ENCODE results near the gene FSTL3. TPM values are rescaled to one million over a fixed set of nuclear protein-coding genes. Genes with fewer than 3 reads are reported as not detected.
A peak's percentile ranks its signal among the peaks of the same experiment; 100 is the strongest.

The FSTL3 gene
- total and polyA plus RNA-seq, 2 of the 13 experiments (the other 11 are each of a cell fraction or from before 2014, with no cell fraction given) = 13.5 to 15.6 TPM

- 0 out of 2 replicates have a peak, but pooled peaks have one; percentile 5 for TF ChIP-seq ZNF329 (CRISPR knock-in tag; IDR thresholded peaks at IDR 0.05; ENCODE audit: low read depth)
- TF ChIP-seq WIZ (CRISPR knock-in tag; IDR thresholded peaks at IDR 0.05) = no peak
- TF ChIP-seq ZNF24 (IDR thresholded peaks at IDR 0.05) = no peak
- 0 out of 2 replicates have a peak, but pooled peaks have one; percentile 49 for TF ChIP-seq CBFB (CRISPR knock-in tag; IDR thresholded peaks at IDR 0.05)
- TF ChIP-seq NFAT5 (CRISPR knock-in tag; IDR thresholded peaks at IDR 0.05) = no peak
- TF ChIP-seq AHDC1 (CRISPR knock-in tag; IDR thresholded peaks at IDR 0.05; ENCODE audit: borderline replicate concordance) = no peak
- TF ChIP-seq PRDM4 (CRISPR knock-in tag; IDR thresholded peaks at IDR 0.05; ENCODE audit: borderline replicate concordance) = no peak
- TF ChIP-seq ZBED4 (CRISPR knock-in tag; IDR thresholded peaks at IDR 0.05; ENCODE audit: borderline replicate concordance) = 0 out of 2 replicates have a peak, but pooled peaks have one; percentile 33
- TF ChIP-seq TAF1 (CRISPR knock-in tag; IDR thresholded peaks at IDR 0.05) = peak; percentile 90
- TF ChIP-seq BRCA1 (CRISPR knock-in tag; IDR thresholded peaks at IDR 0.05) = peak; percentile 89
- no peak for TF ChIP-seq ZNF446 (CRISPR knock-in tag; IDR thresholded peaks at IDR 0.05)
Measured at GRCh38 chr19:660793-661426, 15.3 kb upstream of the FSTL3 start (continued).

All from HepG2 (cell line).